Measurements from ENCODE around the gene TBC1D12.
"Not testable (repeated sequence)": the region's sequence is repeated elsewhere in the genome, so short reads cannot be mapped to it uniquely, and the experiment has no call there.

TBC1D12 gene

GRCh38 chr10:94402204-94402842 lies at the start of gene TBC1D12:
Gene TBC1D12, plus strand, starts transcription at chr10:94402541. Its CDS starts 73 bp downstream, at chr10:94402614.
- intact Hi-C loops (cut with DNase I), result loop anchor here (1.0 to 5.0 kb wide), 2 partner anchors 39 to 40 kb away; no protein-coding TSS in a partner anchor
- peak; percentile 94 to 99 (median 96) for DNase-seq

- intact Hi-C loops (cut with DNase I), result no loop called here
- DNase-seq, result no peak
Measured at GRCh38 chr10:94353336-94353735, 49.0 kb upstream of the TBC1D12 start.

- DNase-seq, result no peak
- intact Hi-C loops (cut with DNase I), result no loop called here
Measured at GRCh38 chr10:94355841-94356240, 46.5 kb upstream of the TBC1D12 start.

- intact Hi-C loops (cut with DNase I), result no loop called here
- DNase-seq, result no peak
Measured at GRCh38 chr10:94357193-94357592, 45.1 kb upstream of the TBC1D12 start.

- intact Hi-C loops (cut with DNase I), result no loop called here
- DNase-seq, result no peak
Measured at GRCh38 chr10:94358480-94358879, 43.9 kb upstream of the TBC1D12 start.

- DNase-seq, result no peak
- intact Hi-C loops (cut with DNase I), result loop anchor here (5.0 kb wide), 1 partner anchor 81 kb away; no protein-coding TSS in a partner anchor
Measured at GRCh38 chr10:94361171-94361794, 41.1 kb upstream of the TBC1D12 start.

GRCh38 chr10:94362360-94363250 lies 39.7 kb upstream of the TBC1D12 start, which contains the start of gene NOC3L:
Gene NOC3L, minus strand, starts transcription at chr10:94362939. Its CDS starts 101 bp downstream, at chr10:94362838.
- intact Hi-C loops (cut with DNase I), result loop anchor here (1.0 to 5.0 kb wide), 2 partner anchors 40 to 80 kb away; partner anchors contain the start of gene TBC1D12
- peak; percentile 91 to 99 (median 97) for DNase-seq

GRCh38 chr10:94363251-94363565 lies 39.1 kb upstream of the TBC1D12 start:
- DNase-seq, result no peak
- intact Hi-C loops (cut with DNase I), result loop anchor here (1.0 to 5.0 kb wide), 2 partner anchors 39 to 79 kb away; partner anchors contain the start of gene TBC1D12

GRCh38 chr10:94364482-94364881 lies 37.9 kb upstream of the TBC1D12 start:
- intact Hi-C loops (cut with DNase I), result loop anchor here (5.0 kb wide), 1 partner anchor 78 kb away; no protein-coding TSS in a partner anchor
- no peak for DNase-seq

GRCh38 chr10:94366382-94366781 lies 36.0 kb upstream of the TBC1D12 start:
- intact Hi-C loops (cut with DNase I), result no loop called here
- no peak for DNase-seq

- intact Hi-C loops (cut with DNase I), result no loop called here
- no peak for DNase-seq
Measured at GRCh38 chr10:94370501-94370900, 31.8 kb upstream of the TBC1D12 start.

- no peak for DNase-seq
- intact Hi-C loops (cut with DNase I), result no loop called here
Measured at GRCh38 chr10:94375374-94375773, 27.0 kb upstream of the TBC1D12 start.

- no peak for DNase-seq
- intact Hi-C loops (cut with DNase I), result no loop called here
Measured at GRCh38 chr10:94376865-94377264, 25.5 kb upstream of the TBC1D12 start.

GRCh38 chr10:94383530-94383929 lies 18.8 kb upstream of the TBC1D12 start:
- intact Hi-C loops (cut with DNase I), result no loop called here
- DNase-seq, result no peak

- DNase-seq; intact Hi-C loops (cut with DNase I): not testable (repeated sequence)
Measured at GRCh38 chr10:94385733-94386132, 16.6 kb upstream of the TBC1D12 start.

- intact Hi-C loops (cut with DNase I), result not testable (repeated sequence)
Measured at GRCh38 chr10:94392117-94392516, 10.2 kb upstream of the TBC1D12 start.

GRCh38 chr10:94397549-94398370 lies 4.6 kb upstream of the TBC1D12 start:
- DNase-seq, result no peak
- intact Hi-C loops (cut with DNase I), result no loop called here

More at GRCh38 chr10:94392117-94392516, 10.2 kb upstream of the TBC1D12 start:
- DNase-seq, result not testable (repeated sequence)

GRCh38 chr10:94398762-94399161 lies 3.6 kb upstream of the TBC1D12 start:
- intact Hi-C loops (cut with DNase I), result no loop called here
- DNase-seq, result no peak

- intact Hi-C loops (cut with DNase I), result loop anchor here (1.0 to 5.0 kb wide), 2 partner anchors 39 to 40 kb away; no protein-coding TSS in a partner anchor
- DNase-seq, result peak in 3 of 10 donors; percentile 13 to 34 (median 25)
Measured at GRCh38 chr10:94402843-94403379, 570 bp downstream of the TBC1D12 start.

All from posterior cingulate gyrus (tissue), 11 donors.